Caco-2 (cell line): Measurements from ENCODE around the gene CD151. TPM values are rescaled to one million over a fixed set of nuclear protein-coding genes. Genes with fewer than 3 reads are reported as not detected.

ENCODE experiments used
- BruUV-seq: library from RNA; stranded (reverse); fragments of 400-500 nt; replicated peaks from 2 replicates; lab custom pipeline; 2021; lab: Mats Ljungman, UMichigan
- CTCF ChIA-PET: fragments of 300-600 bp; sonication (Branson Sonifier 250); formaldehyde crosslinking; loops from one replicate; lab custom pipeline; 2022; ENCODE audit warnings: antibody characterized with exemption; lab: Charles Lee
- POLR2A ChIA-PET: fragments of 300-600 bp; sonication (Branson Sonifier 250); formaldehyde crosslinking; loops from one replicate; lab custom pipeline; 2022; ENCODE audit warnings: antibody characterized with exemption; lab: Charles Lee
- DNase-seq, 2 experiments: peaks; one replicate each; pipeline versions ENCODE4 v3.0.0 to v3.0.0-alpha.2; 2020 to 2022
- H3K27me3 ChIP-seq: replicated peaks from 2 replicates; pipeline ENCODE4 v1.6.0; 2011; ENCODE audit warnings: low read length; ENCODE audit not compliant: control insufficient read depth, insufficient read depth
- H3K36me3 ChIP-seq: 2 replicates; pipeline ENCODE4 v1.5.1; 2011; ENCODE audit warnings: low read length; ENCODE audit not compliant: control insufficient read depth, insufficient read depth
- H3K4me1 ChIP-seq: fragments of 250-450 bp; sonication (Bioruptor Pico); 2 replicates; pipeline ENCODE4 v1.5.1; 2020; ENCODE audit warnings: mild to moderate bottlenecking
- H3K4me3 ChIP-seq: 2 replicates; pipeline ENCODE4 v1.5.1; 2011; ENCODE audit warnings: low read depth, mild to moderate bottlenecking, control low read depth, low read length
- H3K9me3 ChIP-seq: fragments of 250-450 bp; sonication (Bioruptor Pico); 2 replicates; pipeline ENCODE4 v1.5.1; 2020; ENCODE audit warnings: mild to moderate bottlenecking, moderate library complexity
- H3K27ac Mint-ChIP-seq: one replicate; pipeline ENCODE4 v1.8.0; 2022; ENCODE audit warnings: mixed read lengths; ENCODE audit not compliant: unreplicated experiment
- H3K27me3 Mint-ChIP-seq: one replicate; pipeline ENCODE4 v1.8.0; 2022; ENCODE audit warnings: mixed read lengths; ENCODE audit not compliant: insufficient read depth, unreplicated experiment
- H3K36me3 Mint-ChIP-seq: one replicate; pipeline ENCODE4 v1.8.0; 2022; ENCODE audit warnings: mild to moderate bottlenecking, mixed read lengths; ENCODE audit not compliant: insufficient read depth, unreplicated experiment
- H3K4me1 Mint-ChIP-seq: one replicate; pipeline ENCODE4 v1.8.0; 2022; ENCODE audit warnings: low read depth, mixed read lengths; ENCODE audit not compliant: unreplicated experiment
- H3K4me3 Mint-ChIP-seq: one replicate; pipeline ENCODE4 v1.8.0; 2022; ENCODE audit warnings: mild to moderate bottlenecking, moderate library complexity, mixed read lengths; ENCODE audit not compliant: unreplicated experiment
- H3K9me3 Mint-ChIP-seq: one replicate; pipeline ENCODE4 v1.8.0; 2022; ENCODE audit warnings: mixed read lengths; ENCODE audit not compliant: unreplicated experiment
- intact Hi-C: fragments of 100-400 bp; cut with micrococcal nuclease; formaldehyde crosslinking; loops from one replicate; pipeline ENCODE4 v1.10.0; 2022; ENCODE audit not compliant: unreplicated experiment
- total RNA-seq: library from RNA; stranded (reverse); gene quantifications from 2 replicates; pipeline ENCODE4 v1.2.3, GENCODE V29; 2022
- TF ChIP-seq, protein P1 (sequence below), 2 experiments: fragments of 200-600 bp in 1 of 2; IDR thresholded peaks; 1 replicate in 1 of 2; 2 replicates in 1 of 2; pipeline versions ENCODE4 v1.5.1 to v1.8.0; 2011 to 2022; ENCODE audit warnings: antibody characterized with exemption in 1 of 2, control low read depth in 1 of 2, inconsistent platforms in 1 of 2, low read depth in 1 of 2, low read length in 1 of 2, mild to moderate bottlenecking in 1 of 2, moderate library complexity in 1 of 2; ENCODE audit not compliant: insufficient read depth in 1 of 2, severe bottlenecking in 1 of 2, unreplicated experiment in 1 of 2

CD151 gene
- total RNA-seq, 1 experiment from 2014 or later: 268 TPM

DNA sequence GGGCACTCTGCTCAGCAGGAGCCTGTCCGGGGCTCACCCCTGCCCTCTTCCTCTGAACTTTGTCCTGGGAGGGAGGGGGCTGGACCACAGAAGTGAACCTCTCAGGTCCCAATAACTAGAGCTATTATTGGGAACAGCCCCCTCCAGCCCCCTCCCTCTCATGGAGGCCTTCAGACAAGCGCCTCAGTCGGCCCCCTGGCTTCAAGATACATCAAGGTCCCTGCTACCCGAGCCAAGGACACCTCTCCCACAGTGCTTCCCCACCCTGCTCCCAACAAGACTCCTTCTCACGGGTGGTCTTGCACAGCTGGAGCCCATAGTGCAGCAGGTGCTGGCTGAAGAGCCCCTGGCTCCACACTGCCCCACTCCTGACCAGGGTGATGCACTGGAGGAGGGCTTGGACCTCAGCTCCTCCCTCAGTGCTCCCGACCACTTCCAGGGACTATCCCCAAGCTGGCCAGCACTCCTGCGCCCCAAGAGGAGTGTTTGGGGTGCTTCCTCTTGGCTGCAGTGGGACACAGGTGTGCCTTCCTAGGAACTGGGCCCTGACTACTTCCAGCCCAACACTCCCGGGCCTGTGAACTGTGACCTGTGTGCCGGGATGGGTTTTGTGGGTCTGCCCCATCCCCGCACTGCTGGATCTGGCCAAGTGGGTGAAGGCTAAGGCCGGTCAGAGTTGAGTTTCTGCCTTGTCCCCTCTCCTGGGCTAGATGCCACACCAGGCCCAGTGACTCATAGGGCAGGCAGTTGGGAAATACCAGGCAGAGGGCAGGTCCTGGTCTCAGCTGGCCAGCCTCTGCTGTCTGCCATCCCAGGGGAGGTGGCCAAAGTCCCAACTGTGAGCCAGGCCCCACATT, 11.9 kb upstream of the CD151 start:
- Mint-ChIP-seq H3K9me3 (no peaks in the 10 kb centered on the region), H3K27me3 (no peaks in the 10 kb centered on the region), H3K4me1 (no peaks in the 10 kb centered on the region), H3K27ac (no peak overlapping the region), H3K4me3 (peak overlapping the region; percentile 76), H3K36me3 (peaks cover 56% of the 10 kb centered on the region)
- ChIA-PET POLR2A (interaction anchor here (0.6 to 2.5 kb wide), 4 partner anchors 10 to 37 kb away, joined by 3 to 35 read pairs (median 19); partner anchors contain the start of genes CD151 and RPLP2), CTCF (interaction anchor here (1.8 kb wide), 1 partner anchor 10 kb away, joined by 10 read pairs; no protein-coding TSS in a partner anchor)
- intact Hi-C loops: no loop called here
- TF ChIP-seq, protein P1, sequence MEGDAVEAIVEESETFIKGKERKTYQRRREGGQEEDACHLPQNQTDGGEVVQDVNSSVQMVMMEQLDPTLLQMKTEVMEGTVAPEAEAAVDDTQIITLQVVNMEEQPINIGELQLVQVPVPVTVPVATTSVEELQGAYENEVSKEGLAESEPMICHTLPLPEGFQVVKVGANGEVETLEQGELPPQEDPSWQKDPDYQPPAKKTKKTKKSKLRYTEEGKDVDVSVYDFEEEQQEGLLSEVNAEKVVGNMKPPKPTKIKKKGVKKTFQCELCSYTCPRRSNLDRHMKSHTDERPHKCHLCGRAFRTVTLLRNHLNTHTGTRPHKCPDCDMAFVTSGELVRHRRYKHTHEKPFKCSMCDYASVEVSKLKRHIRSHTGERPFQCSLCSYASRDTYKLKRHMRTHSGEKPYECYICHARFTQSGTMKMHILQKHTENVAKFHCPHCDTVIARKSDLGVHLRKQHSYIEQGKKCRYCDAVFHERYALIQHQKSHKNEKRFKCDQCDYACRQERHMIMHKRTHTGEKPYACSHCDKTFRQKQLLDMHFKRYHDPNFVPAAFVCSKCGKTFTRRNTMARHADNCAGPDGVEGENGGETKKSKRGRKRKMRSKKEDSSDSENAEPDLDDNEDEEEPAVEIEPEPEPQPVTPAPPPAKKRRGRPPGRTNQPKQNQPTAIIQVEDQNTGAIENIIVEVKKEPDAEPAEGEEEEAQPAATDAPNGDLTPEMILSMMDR (IDR thresholded peaks at IDR 0.05; ENCODE audit: insufficient read depth in 1 of 2, low read depth in 1 of 2, low read length in 1 of 2, severe bottlenecking in 1 of 2, unreplicated experiment in 1 of 2): no peak
- Histone ChIP-seq H3K27me3 (no peaks in the 10 kb centered on the region), H3K4me1 (peaks cover 35% of the 10 kb centered on the region), H3K36me3 (peaks cover 2% of the 10 kb centered on the region), H3K9me3 (no peaks in the 10 kb centered on the region), H3K4me3 (peak overlapping the region; percentile 86)
- no TSS peak for BruUV-seq
- no peak for DNase-seq

DNA sequence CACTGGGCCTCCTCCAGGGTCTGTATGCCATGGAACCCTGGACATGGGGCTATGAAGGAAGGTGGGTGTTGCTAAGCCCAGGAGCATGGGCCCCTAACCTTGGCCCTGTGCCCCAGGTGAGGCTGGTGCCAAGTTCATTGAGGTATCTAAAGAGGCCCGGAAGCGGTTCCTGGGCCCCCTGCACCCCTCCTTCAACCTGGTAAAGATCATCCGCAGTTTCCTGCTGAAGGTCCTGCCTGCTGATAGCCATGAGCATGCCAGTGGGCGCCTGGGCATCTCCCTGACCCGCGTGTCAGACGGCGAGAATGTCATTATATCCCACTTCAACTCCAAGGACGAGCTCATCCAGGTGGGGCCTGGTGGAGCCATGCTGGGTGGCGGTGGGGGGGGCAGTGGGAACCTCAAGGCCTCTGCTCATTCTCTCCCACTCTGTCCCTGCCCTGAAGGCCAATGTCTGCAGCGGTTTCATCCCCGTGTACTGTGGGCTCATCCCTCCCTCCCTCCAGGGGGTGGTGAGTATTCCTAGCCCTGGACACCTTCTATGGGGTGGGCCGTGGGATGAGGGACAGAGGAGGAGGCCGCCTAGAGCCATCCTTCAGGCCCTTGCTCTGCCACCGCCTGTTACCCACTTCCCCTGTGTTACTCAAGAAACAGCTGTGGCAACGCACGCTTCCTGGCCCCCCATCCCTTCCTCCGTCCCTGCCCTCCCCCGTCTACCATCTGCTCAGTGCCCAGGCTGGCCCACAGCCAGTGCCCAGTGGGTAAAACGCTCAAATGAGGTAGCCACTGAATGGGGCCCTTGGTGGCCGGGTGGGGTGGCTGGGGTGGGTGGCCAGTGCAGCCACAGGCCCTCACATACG, 11.0 kb upstream of the CD151 start:
- no peaks in the 10 kb centered on the region for H3K9me3 Mint-ChIP-seq
- no peak overlapping the region for H3K4me3 ChIP-seq
- CTCF ChIA-PET: no interaction called here

More for the DNA sequence above, 11.0 kb upstream of the CD151 start:
- DNase-seq: no peak
- no peak overlapping the region for H3K27ac Mint-ChIP-seq
- TF ChIP-seq, protein P1 (IDR thresholded peaks at IDR 0.05; ENCODE audit: insufficient read depth in 1 of 2, low read depth in 1 of 2, low read length in 1 of 2, severe bottlenecking in 1 of 2, unreplicated experiment in 1 of 2): no peak
- peak overlapping the region; percentile 76 for H3K4me3 Mint-ChIP-seq
- POLR2A ChIA-PET: no interaction called here
- Histone ChIP-seq H3K27me3 (no peaks in the 10 kb centered on the region), H3K36me3 (peaks cover 2% of the 10 kb centered on the region), H3K9me3 (no peaks in the 10 kb centered on the region), H3K4me1 (peaks cover 44% of the 10 kb centered on the region)
- intact Hi-C loops: no loop called here
- peaks cover 49% of the 10 kb centered on the region for H3K36me3 Mint-ChIP-seq
- no peaks in the 10 kb centered on the region for H3K27me3 Mint-ChIP-seq
- no TSS peak for BruUV-seq
- H3K4me1 Mint-ChIP-seq: no peaks in the 10 kb centered on the region
